Stimulated activated CD4-positive, alpha-beta T cell treated with anti-CD3 and anti-CD28 coated beads, Interleukin-4, amount 100 ng/mL, for 1 hour (primary cell): ENCODE results near the gene TTC4.

Experiments
- DNase-seq: peaks from one replicate; pipeline ENCODE4 v3.0.0-alpha.2; 2020

Gene TTC4, protein sequence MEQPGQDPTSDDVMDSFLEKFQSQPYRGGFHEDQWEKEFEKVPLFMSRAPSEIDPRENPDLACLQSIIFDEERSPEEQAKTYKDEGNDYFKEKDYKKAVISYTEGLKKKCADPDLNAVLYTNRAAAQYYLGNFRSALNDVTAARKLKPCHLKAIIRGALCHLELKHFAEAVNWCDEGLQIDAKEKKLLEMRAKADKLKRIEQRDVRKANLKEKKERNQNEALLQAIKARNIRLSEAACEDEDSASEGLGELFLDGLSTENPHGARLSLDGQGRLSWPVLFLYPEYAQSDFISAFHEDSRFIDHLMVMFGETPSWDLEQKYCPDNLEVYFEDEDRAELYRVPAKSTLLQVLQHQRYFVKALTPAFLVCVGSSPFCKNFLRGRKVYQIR

DNA sequence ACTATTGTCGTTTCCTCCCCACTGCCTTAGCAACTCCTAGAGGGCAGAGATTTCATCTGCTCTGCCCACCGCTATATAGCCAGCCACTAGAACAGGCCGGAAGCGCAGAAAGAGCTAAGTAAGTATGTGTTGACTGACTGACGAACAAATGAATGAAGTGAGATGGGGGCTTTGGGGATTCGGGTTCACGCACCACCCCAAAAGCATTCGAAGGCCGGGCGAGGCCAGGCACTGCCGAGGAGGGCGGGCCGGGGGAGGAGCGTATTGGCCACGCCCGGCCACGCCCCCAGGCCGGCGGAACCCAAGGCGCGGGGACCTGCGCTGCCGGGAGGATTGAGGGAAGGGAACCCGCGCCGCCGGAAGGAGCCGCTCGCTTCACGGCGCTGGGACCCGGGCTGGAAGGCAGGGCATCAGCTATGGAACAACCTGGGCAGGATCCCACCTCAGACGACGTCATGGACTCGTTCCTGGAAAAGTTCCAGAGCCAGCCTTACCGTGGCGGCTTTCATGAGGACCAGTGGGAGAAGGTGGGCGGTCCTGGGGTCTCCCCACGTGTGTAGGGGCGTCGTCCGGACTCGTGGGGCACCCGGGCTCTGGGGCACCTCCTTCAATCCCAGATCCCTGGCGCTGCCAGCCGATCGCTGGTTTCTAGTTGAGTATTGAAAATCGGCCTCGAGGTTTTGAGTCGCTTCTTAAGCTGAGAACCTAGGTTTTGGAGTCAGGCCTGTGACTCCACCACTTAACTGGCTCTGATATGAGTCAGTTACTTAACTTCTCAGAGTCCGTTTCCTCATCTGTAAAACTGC, at the start of gene TTC4:
TTC4 (plus strand) TSS at position 369 of the 806 bp plus-strand sequence; CDS start at position 417, 48 bp downstream.
- DNase-seq, result peak; percentile 84

- DNase-seq, result no peak
These were observed 49.3 kb upstream of the TTC4 start for GRCh38 chr1:54666333-54666732.

GRCh38 chr1:54667797-54668196, 47.9 kb upstream of the TTC4 start:
- no peak for DNase-seq

DNA sequence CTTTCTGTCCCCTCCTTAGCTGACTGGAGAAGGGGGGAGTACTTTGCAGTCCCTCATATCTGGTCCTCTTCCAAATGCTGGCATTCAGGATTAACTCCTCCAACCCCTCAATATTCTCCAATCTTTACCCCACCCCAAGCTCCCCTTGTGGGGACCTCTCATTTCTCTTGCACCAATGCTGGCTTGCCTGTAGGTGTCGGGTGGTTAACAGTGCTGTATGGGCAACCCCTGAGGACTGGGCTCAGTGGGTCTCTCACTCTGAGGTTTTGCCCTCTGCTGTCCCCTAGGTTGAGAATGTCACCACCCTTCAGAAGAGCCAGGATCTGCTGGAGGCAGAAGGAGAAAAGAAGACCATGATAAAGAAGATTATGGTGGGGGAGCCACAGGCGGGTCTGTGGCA, 47.1 kb upstream of the TTC4 start:
- DNase-seq, result no peak

DNA sequence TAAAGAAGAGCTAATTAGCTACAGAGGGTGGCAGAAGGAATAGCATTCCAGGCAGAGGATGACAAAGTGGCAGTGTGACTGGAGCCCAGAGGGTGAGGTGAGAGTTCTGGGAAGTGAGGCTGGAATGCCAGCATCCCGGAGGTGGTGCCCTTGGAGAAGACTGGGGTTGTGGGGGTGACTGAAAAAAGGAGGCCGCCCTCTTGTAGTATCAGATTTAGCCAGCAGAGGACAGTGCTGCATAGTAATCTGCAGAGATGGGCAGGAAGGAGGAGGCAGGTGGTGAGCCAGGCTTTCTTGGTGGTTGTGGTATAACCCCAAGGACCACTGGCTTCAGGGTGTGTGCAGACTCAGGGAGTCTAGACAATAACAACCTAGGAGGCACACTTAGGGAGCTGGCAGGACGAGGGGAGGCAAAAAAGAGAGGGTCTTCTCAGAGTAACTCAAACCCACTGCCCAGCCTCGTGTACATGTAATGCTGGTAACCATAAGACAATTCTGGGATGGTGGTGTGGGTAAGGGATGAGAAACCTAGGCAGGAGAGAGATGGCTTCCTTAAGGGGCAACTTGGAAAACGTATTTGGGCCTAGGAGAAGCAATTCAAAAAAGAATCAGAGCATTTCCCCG, 43.6 kb upstream of the TTC4 start:
- peak; percentile 62 for DNase-seq

GRCh38 chr1:54678776-54679643, 36.7 kb upstream of the TTC4 start:
- DNase-seq, result no peak

DNA sequence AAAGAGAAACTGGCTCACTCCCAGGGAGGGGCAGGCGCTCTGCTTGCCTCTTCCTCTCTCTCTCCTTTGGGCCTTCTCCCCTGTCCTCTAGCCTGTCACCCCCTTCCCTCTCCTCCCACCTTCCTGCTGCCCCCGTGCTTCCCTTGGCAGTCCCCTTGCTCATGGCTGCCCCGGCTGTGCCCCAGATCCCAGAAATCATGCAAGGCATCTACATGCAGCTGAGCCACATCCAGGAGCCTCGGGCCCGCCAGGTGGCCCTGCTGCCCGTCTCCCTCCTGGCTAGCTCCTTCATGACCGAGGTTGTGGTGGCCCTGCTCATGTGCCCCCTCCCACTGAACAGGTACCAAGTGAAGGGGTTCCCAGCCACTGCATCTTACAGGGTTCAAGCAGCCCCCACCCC, 36.0 kb upstream of the TTC4 start:
- DNase-seq, result no peak

- DNase-seq, result no peak
These were observed 35.3 kb upstream of the TTC4 start for GRCh38 chr1:54680387-54680786.

GRCh38 chr1:54681358-54681757, 34.3 kb upstream of the TTC4 start:
- DNase-seq, result no peak

- DNase-seq, result no peak
These were observed 32.2 kb upstream of the TTC4 start for GRCh38 chr1:54683453-54683852.

- no peak for DNase-seq
These were observed 30.2 kb upstream of the TTC4 start for GRCh38 chr1:54685335-54685905.

DNA sequence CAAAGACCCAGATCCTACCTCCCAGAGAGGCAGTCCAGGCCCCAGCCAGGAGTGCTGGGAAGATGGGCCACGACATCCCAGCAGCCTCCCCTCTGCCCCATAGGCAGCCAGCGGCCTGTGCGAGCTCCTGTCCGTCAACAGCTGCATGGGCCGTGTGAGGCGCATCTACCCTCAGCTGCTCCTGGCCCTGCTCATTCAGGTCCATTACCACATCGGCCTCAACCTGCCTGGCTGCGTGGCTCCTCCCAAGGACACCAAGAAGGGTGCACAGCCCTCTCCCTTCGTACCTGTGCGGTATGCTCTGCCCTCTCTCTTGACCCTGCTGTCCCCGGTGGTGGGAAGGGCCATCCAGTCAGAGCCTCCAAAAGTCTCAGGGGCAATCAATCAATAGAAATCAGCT, 29.5 kb upstream of the TTC4 start:
- no peak for DNase-seq

DNA sequence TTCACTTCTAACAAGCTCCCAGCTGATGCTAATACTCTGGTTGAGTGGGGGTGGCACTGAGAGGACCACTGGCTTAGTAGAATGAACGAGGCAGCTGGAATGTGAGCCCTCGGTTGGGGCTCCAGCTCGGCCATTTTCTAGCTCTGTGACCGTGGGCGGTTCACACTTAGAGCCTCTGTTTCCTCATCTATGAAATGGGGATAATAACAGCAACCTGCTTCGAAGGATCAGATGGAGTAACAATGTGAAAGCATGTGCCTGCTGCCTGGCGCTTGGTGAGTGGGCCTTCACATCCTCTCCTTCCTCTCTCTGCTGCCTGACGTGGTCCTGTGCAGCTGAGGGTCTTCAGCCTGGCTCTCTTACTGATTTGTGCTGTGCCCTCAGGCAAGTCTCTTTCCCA, 20.9 kb upstream of the TTC4 start:
- DNase-seq, result no peak

GRCh38 chr1:54695221-54695620, 20.4 kb upstream of the TTC4 start:
- DNase-seq, result no peak

DNA sequence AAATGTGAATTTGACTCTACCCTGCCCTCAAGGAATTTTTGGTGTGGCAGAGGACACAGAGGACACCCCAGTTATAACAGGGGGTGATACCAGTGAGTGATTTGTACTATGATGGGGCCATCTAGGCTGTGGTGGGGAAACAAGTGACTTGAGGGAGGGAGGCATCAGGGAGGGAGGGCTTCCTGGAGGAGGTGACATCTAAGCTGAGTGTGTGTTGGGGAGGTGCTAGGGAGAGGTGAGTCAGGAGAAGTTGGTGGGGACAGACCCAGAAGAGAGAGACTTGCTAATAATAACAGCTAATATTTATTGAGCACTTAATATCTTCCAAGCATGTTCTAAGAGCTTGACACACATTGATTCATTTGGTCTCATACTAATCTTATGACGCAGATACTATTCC, 19.9 kb upstream of the TTC4 start:
- no peak for DNase-seq

DNA sequence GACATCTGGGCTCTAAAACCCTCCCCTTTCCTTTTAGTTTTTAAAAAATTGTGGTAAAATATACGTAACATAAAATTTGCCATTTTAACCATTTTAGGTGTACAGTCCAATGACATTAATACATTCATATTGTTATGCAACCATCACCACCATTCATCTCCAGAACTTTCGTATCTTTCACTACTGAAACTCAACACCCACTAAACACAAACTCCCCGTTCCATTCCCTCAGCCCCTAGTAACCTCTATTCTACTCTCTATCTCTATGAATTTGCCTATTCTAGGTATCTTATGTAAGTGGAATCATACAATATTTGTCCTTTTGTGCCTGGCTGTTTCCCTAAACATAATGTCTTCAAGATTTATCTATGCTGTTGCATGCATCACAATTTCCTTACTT, 19.4 kb upstream of the TTC4 start:
- no peak for DNase-seq

- no peak for DNase-seq
These were observed 17.8 kb upstream of the TTC4 start for GRCh38 chr1:54697896-54698295.

- no peak for DNase-seq
These were observed 17.3 kb upstream of the TTC4 start for GRCh38 chr1:54698346-54698745.

GRCh38 chr1:54699936-54700525, 15.6 kb upstream of the TTC4 start:
- no peak for DNase-seq

- no peak for DNase-seq
These were observed 14.6 kb upstream of the TTC4 start for GRCh38 chr1:54701066-54701465.

DNA sequence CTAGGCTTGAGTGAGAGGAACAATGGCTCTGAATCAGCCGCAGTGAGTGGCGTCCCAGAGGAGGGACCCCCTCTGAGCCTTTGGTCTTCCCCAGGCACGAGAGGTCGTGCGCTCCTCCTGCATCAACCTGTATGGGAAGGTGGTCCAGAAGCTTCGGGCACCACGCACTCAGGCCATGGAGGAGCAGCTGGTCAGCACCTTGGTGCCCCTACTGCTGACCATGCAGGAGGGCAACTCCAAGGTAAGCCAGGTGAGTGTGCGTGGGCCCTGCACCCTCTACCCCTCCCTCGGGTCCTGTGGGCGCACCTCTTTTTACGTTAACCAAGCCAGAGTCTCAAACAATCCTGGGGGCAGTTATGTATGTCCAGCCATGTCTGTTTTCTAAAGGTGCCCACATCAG, 13.7 kb upstream of the TTC4 start:
- DNase-seq, result no peak

DNA sequence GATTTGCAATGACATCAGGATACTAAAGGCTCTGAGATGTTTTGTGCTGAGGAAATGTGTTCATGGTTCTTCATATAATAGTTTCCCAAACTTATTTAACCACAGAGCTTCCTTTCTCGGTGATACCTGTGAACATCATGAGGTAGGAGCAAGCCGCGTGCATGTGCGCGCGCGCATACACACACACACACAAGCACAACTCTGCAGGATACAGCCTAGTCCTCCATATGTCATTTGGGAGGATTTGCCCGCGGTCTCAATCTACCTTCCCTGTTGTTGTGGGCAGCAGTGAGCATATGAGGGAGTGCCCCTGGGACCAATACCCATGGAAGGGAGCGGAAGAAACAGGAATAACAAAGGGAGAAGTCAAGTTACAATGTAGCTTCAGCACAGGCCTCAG, 12.2 kb upstream of the TTC4 start:
- no peak for DNase-seq
